Measurements from ENCODE around the gene OR2C3. TPM values are rescaled to one million over a fixed set of nuclear protein-coding genes. Genes with fewer than 3 reads are reported as not detected.
A peak's percentile ranks its signal among the peaks of the same experiment; 100 is the strongest.

OR2C3 gene
- total RNA-seq, 4 donors from 2014 or later = not detected

GRCh38 chr1:247538561-247538960, 2.3 kb upstream of the OR2C3 start:
- Histone ChIP-seq H3K27me3 (no peaks in the 10 kb centered on the region), H3K4me1 (no peaks in the 10 kb centered on the region), H3K9me3 (no peaks in the 10 kb centered on the region), H3K4me3 (no peak overlapping the region), H3K36me3 (no peaks in the 10 kb centered on the region), H3K27ac (replicated peaks in 1 of 4) (no peak overlapping the region)
- no peak for DNase-seq (ENCODE audit: extremely low spot score)
- 74% methylated on average over 5 of the region's 5 CpGs for WGBS
- intact Hi-C loops (cut with DNase I) = no loop called here
- TF ChIP-seq POLR2A (IDR thresholded peaks at IDR 0.05; ENCODE audit: low read depth) (no peak), EP300 (IDR thresholded peaks at IDR 0.05) (no peak), POLR2AphosphoS5 (IDR thresholded peaks at IDR 0.05) (no peak), CTCF (IDR thresholded peaks at IDR 0.05) (no peak)

GRCh38 chr1:247535402-247535801, 838 bp downstream of the OR2C3 start:
- no peaks in the 10 kb centered on the region for H3K4me1 ChIP-seq
- WGBS = 75% methylated on average over 3 of the region's 3 CpGs
- no peak overlapping the region for H3K4me3 ChIP-seq
- TF ChIP-seq POLR2AphosphoS5 (IDR thresholded peaks at IDR 0.05) = no peak
- TF ChIP-seq POLR2A (IDR thresholded peaks at IDR 0.05; ENCODE audit: low read depth) = no peak
- no peak for TF ChIP-seq CTCF (IDR thresholded peaks at IDR 0.05)
- no peak for TF ChIP-seq EP300 (IDR thresholded peaks at IDR 0.05)
- H3K27me3 ChIP-seq = peaks cover 0 to 15% (median 0%) of the 10 kb centered on the region in 4 donors
- peaks cover 0 to 5% (median 1%) of the 10 kb centered on the region in 4 donors for H3K9me3 ChIP-seq
- no peaks in the 10 kb centered on the region for H3K36me3 ChIP-seq
- no peak for DNase-seq (ENCODE audit: extremely low spot score)
- no peak overlapping the region for H3K27ac ChIP-seq (replicated peaks in 1 of 4)
- intact Hi-C loops (cut with DNase I) = no loop called here

GRCh38 chr1:247531937-247532336, 4.3 kb downstream of the OR2C3 start:
- H3K36me3 ChIP-seq = no peaks in the 10 kb centered on the region
- DNase-seq (ENCODE audit: extremely low spot score) = no peak
- intact Hi-C loops (cut with DNase I) = no loop called here
- H3K27me3 ChIP-seq = peaks cover 0 to 15% (median 0%) of the 10 kb centered on the region in 4 donors
- no peak overlapping the region for H3K27ac ChIP-seq (replicated peaks in 1 of 4)
- 94% methylated on average over 8 of the region's 8 CpGs for WGBS
- peaks cover 0 to 5% (median 1%) of the 10 kb centered on the region in 4 donors for H3K9me3 ChIP-seq
- no peak overlapping the region for H3K4me3 ChIP-seq
- TF ChIP-seq CTCF (IDR thresholded peaks at IDR 0.05) = no peak
- no peak for TF ChIP-seq POLR2AphosphoS5 (IDR thresholded peaks at IDR 0.05)
- TF ChIP-seq POLR2A (IDR thresholded peaks at IDR 0.05; ENCODE audit: low read depth) = no peak
- no peak for TF ChIP-seq EP300 (IDR thresholded peaks at IDR 0.05)
- H3K4me1 ChIP-seq = no peaks in the 10 kb centered on the region

- Histone ChIP-seq H3K9me3 (peaks cover 0 to 5% (median 1%) of the 10 kb centered on the region in 4 donors), H3K27me3 (peaks cover 0 to 20% (median 0%) of the 10 kb centered on the region in 4 donors), H3K4me3 (peak overlapping the region in 1 of 4 donors; percentile 12), H3K4me1 (no peaks in the 10 kb centered on the region), H3K27ac (replicated peaks in 1 of 4) (no peak overlapping the region), H3K36me3 (no peaks in the 10 kb centered on the region)
- no peak for DNase-seq (ENCODE audit: extremely low spot score)
- intact Hi-C loops (cut with DNase I) = no loop called here
- TF ChIP-seq POLR2A (IDR thresholded peaks at IDR 0.05; ENCODE audit: low read depth) = no peak
- no peak for TF ChIP-seq POLR2AphosphoS5 (IDR thresholded peaks at IDR 0.05)
- TF ChIP-seq EP300 (IDR thresholded peaks at IDR 0.05) = no peak
- no peak for TF ChIP-seq CTCF (IDR thresholded peaks at IDR 0.05)
- 29% methylated on average over 33 of the region's 41 CpGs for WGBS
Observed at GRCh38 chr1:247530785-247531184, 5.5 kb downstream of the OR2C3 start.

GRCh38 chr1:247529771-247530355, 6.4 kb downstream of the OR2C3 start:
- 81% methylated on average over 1 of the region's 1 CpG for WGBS
- H3K27ac ChIP-seq (replicated peaks in 1 of 4) = no peak overlapping the region
- peaks cover 0 to 20% (median 0%) of the 10 kb centered on the region in 4 donors for H3K27me3 ChIP-seq
- no peak overlapping the region for H3K4me3 ChIP-seq
- no peaks in the 10 kb centered on the region for H3K4me1 ChIP-seq
- H3K9me3 ChIP-seq = peaks cover 0 to 5% (median 1%) of the 10 kb centered on the region in 4 donors
- DNase-seq (ENCODE audit: extremely low spot score) = no peak
- intact Hi-C loops (cut with DNase I) = no loop called here
- TF ChIP-seq CTCF (IDR thresholded peaks at IDR 0.05) = no peak
- TF ChIP-seq EP300 (IDR thresholded peaks at IDR 0.05) = no peak
- TF ChIP-seq POLR2AphosphoS5 (IDR thresholded peaks at IDR 0.05) = no peak
- no peak for TF ChIP-seq POLR2A (IDR thresholded peaks at IDR 0.05; ENCODE audit: low read depth)
- no peaks in the 10 kb centered on the region for H3K36me3 ChIP-seq

All from esophagus muscularis mucosa (tissue), 4 donors.